Suppressor macrophage treated with lipopolysaccharide for 4 hours (primary cell): Measurements from ENCODE around the gene ZBTB20.

Experiments used
- DNase-seq: peaks from one replicate; pipeline ENCODE4 v3.0.0-alpha.2; 2020

The ZBTB20 gene

DNA sequence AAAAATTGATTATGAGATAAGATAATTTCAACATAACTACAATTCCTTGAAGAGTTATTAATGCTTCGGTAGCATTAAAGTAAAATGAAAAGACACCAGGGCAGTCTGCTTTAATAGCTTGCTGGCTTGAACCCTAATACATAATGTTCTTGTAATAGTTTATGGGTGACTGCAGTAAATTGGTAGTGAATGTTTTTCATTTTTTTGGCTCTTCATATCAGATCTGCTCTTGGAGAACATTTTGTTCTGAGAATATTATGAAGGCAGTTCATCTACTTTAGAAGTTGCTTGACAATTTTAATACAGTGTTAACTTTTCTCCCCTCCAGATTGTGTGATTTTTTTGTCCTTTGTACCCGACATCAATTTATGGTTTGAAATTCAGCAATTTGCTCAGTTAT is 128.4 kb downstream of the ZBTB20 start:
- no peak for DNase-seq

DNA sequence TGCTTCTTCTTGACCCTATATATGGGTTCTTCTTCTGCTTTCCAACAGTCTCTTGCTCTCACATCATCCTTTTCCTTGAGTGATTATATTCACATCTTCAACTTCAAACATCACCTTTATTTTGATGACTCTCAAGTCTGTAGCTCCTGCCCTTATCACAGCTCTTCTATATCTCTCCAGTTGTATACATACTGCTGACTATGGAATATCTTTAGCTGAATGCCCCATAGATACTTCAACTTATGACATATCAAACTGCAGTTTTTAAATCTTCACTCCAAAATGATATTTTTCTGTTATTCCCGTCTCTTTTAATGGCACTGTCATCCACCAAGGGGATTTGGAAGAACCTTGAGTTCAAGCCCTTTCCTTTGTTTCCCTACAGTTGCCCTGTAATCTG is 139.1 kb downstream of the ZBTB20 start:
- no peak for DNase-seq

DNA sequence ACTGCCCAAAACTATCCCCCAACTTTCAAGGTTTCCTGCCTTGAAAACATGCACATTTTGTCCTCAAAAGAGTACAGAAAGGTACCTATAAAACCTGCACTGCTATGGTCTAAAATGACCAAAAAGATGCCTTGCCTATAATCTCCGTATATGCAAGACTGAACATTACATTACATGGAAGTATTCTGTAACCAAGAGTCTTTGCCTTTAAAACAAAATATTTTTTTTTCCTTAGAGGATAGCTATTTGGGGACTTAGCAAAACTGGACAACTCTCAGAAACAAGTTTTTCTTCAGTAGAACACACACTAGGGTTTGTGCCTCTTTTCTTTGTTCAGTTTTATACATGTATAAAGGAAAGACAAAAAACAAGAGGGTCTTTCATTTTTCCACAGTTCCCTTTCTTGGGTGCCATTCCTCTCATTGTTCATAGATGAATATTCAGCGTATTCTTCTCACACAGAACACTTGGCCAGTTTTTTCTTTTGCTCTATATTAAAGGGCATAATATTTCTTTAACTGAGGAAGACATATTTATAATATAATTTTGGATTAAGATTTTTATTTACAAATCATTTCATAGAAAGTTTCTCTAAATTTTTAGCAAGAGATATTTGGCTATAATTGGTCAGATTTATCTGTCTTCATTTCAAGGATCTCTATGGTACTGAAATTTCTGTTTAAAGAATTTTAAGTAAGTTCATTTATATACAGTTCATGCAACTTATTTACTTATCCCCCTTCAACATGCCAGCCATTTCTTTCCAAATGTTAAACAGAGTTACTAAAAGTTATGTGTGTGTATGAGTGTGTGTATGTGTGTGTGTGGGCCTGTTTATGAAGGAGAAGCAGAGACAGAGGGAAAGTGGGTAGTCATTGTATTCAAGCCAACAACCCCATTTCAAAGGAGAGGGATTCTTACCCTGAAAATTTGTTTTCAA is 142.6 kb downstream of the ZBTB20 start:
- no peak for DNase-seq

DNA sequence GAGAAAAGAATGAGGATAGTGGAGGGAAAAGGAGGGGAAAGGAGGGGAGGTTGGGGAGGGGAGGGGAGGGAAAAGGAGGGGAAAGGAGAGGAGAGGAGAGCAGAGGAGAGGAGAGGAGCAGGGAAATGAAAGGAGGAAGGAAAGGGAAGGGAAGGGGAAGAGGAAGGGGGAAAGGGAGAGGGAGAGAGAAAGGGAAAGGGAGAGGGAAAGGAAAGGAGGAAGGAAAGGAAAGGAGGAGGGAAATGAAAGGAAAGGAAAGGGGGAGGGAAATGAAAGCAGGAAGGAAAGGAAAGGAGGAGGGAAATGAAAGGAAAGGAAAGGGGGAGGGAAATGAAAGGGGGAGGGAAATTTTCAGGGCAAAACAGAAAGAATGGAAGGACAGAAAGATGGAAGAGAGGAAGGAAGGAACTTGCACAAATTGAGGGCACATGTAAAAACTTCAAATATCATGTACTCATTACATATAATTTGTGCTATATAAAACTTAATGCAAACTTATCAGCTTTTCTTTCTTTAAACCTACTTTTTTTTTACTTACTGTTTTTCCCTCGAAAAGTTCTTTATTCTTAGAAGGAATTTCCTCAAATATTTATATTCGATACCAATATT is 148.0 kb downstream of the ZBTB20 start:
- DNase-seq, result no peak

DNA sequence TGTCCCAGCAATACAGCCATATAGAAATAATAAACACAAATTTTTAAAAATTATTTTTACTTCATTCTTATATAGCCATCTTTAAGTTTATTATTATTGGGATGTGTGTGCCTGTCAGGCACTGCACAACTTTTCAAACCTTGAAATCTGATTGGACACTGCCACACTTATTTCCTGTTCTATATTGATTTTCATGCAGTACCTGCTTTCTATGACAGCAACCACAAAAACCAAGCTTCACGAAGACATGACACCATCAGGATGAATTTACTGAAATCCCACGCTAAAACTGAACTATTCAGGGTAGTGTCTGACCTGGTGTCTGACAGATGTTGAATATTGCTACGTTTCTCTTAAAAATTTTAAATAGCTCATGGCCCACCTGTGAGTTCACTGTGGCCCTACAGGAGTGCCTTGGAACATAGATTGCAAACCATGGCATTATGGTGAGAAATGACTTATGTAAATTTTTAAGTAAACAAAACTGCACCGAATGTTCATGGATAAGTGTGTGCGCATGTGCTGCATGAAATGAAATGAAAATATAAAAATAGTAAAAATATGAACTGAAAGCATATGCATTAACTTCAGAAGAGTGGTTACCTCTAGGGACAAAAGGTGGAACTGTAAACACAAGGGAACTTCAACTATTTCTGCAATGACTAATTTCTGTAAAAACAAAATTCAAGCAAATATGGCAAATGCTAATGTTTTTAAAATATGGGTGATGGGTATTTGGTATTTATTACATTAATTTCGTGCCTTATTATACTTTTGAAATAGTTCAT is 152.3 kb downstream of the ZBTB20 start:
- DNase-seq, result no peak

DNA sequence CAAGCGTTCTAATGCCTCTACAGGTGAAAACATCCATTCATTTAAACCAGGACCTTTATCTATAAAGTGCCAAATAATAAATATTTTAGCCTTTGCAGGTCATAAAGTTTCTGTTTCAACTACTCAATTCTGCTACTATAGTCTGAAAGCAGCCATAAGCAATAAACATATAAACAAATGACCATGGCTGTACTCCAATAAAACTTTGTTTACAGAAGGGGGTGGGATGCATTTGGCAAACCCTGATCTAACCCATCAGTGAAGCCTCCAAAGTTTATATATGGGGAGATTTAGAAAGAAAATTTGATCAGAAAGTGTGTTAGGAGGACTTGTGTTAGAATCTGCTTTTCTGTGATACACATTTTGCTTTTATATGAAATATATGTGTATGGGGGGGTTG is 161.3 kb downstream of the ZBTB20 start:
- DNase-seq, result no peak

DNA sequence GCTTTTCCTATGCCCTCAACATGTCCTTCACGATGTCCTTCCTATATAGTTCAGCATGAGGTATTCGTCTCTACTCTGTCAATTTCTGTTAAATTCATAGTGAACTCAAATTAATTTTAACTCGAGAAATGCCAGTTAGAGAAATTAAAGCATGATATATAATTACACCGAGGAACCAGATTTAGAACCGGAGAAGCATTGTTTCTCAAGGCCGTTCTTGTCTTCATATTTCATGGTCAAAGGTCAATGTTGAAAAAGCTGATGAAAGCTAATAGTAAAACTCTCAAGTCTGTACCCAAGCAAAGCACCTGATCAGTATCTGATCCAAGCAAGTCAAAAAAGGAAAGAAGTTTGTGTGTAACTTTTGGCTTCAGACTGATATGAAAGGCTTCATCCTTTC is 163.8 kb downstream of the ZBTB20 start:
- no peak for DNase-seq

DNA sequence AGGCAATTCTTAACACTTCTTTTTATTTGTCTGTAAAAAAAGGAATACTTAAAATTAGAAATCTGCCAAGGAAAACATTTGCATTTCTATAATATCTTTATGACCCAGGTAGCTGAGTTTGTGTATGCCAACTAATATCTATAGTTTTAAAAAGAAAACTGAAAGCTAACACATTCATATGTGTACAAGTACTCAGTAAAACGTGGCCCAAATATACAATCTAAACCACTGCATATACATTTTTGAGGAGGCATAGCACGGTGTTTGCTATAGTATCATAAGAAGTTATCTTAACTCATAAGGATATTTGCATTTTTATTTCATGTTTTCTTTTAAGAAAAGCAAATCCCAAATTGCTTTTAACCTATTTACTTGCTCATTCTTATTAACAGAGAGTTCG is 172.7 kb downstream of the ZBTB20 start:
- no peak for DNase-seq

DNA sequence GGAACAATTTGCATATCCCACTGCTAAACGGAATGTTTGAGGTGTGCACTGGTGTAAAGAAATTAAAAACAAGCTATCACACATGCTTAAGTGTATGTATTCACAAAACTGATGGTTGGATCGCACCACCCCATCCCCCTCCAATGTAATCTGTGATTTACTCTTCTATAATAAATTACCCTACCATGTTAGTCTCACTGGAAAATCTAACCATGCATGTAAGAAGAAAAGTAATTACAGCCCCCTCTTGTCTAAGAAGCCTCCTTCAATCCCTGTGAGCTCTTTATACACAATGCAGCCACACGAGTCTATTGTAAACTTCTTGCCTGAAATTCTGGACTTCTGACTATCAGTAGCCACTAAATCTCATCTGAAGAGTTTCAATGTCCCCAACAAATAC is 173.6 kb downstream of the ZBTB20 start:
- no peak for DNase-seq

DNA sequence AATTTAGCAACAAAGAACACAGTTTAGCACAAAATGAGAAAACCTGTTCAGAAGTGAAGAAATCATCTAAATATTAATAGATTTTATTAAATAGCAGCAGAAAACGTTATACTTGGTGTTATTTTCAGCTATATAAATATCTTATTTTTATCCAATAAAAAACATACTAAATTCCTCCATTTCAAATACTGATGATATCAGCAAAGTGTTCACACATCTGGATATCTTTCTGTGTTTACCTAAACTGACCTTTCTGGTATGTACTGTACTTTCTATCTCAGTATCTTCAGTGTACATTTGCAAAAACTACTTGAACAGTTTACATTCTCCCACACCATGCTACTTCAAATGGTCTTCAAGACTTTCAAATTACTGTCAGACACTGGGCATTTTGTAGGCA is 179.9 kb downstream of the ZBTB20 start:
- no peak for DNase-seq

DNA sequence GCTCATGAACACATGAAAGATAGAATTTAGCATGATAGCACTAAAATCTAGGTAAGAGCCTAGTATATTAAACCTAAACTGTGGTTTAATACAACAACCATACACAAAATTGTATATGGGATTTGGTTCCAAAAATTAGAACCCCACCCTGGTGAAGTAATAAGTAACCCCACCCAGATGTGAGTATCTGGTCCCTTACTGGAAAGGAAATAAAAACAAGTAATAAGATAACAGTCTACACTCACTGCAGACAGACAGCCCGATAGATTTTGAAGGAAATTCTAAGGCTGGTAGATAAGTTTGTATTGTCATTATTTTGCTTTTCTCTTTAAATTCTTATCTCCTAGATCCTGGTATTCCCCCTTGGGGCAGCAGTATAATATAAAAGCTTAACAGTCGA is 184.9 kb downstream of the ZBTB20 start:
- DNase-seq, result no peak

DNA sequence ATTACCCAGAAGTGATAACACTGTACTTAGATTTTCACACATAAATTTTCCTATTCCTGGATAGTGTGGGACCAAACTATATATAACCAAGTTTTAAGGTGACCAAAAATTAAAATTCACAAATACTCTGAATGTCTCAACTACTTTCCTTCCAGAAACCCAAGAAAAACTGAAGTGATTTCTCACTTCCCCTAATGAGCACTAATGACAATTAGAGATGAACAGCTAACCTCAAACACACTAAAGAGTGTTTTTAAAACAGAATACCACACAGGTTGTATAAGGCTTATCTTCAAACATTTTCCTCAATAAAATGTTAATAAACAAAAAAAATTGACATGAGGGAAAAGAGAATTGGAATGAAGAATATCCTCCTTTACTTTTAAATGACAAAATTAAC is 188.2 kb downstream of the ZBTB20 start:
- no peak for DNase-seq

DNA sequence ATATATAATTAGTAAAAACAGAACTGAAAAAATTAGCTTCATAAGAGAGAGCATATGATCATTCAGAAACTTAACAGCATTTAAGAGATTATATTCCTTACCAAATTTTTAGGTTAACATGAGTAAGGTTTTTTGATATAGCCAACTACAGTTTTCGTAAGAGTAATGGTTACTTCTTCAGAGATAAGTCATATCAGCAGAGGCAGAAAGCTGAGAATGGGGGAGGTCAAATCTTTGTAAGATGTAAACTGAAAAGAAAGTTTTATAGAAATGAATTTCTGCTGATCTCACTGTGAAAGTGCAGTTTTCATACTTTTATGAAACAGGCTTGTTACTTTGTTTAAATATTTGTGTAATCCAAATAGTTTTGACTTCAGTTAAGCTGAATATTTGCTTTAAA is 193.3 kb downstream of the ZBTB20 start:
- DNase-seq, result no peak

DNA sequence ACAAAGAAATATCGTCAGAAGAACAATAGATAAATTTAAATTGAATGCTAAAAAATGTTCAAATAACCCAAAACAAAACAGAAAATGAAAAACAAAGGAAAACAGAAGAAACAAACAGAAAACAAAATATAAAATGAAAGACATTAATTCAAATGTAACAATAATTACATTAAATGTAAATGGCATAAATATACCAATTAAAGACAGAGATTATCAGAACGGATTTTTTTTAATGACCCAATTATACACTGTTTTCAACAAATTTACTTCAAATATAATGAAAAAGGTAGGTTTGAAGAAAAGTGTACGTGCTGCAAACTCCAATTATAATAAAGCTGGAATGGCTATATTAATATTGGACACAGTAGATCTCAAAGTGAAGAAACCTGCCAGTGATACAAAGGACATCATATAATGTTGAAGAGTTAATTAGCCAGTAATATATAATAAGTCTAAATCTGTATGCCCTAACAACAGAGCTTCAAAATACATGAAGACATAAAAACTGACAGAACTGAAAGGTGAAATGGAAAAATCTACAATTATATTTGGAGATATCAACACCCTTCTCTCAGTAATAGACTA is 193.8 kb downstream of the ZBTB20 start:
- no peak for DNase-seq

DNA sequence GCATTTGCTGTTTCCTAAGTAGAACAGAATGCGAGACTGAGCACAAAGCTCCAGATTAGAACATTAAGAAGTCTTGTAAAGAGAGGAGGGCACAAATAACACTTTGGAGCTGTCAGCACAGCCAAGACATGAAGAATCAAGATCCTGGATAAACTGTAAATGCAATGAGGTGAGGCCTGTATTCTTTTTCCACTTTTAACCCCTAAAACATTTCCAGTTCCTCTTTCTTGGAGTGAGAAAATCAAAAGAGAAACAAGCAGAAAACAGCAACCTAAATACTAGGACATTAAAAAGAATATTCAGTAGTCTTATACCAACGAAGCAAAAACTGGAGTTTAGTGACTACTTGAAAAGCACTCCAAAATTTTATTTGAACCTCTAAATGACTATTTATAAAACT is 204.3 kb downstream of the ZBTB20 start:
- no peak for DNase-seq

DNA sequence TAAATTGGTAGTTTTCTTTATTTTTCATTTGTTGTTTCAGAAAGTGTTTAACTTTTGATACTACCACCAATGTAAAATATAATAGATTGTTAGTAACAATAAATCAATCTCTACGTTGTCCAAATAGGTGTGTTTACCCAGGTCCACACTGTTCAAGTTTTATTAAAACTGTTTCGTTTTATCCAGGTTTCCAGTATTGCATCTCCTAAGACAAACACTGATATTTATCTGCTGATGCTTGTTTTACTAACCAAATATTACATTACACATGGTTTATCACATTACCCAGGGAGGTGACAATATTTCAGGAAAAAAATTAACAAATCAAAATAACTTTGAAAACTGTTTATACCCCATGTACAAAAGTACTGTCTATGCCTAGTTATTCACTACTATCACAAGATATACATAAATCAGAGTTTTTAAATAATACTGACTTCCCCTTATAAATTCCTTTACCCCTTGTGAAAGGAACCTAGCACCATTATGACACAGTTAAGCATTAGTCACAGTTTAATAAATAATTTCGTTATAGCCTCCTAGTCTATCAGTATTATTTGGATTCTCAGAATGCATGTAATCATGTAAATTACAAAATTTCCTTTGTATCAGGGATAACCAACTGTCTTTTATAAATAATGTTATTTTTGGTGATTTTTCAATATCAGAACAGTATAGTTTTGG is 205.3 kb downstream of the ZBTB20 start:
- no peak for DNase-seq

DNA sequence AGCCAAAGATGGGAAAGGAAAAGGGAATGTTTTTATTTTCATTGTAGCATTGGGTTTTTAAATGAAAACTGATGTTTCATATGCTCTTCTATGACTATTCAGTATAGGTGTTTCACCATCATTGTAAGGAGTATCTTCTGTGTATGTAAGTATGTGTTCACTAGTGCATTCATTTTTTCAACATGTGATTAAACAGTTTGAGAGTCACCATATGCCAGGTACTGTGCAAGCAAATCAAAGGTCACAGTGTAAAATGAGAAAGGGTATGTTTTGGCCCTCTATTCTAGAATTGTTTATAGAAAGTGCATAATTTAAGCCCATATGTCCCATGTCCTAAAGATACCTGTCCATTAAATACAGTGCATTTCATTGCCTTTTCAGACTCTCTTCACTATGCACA is 207.2 kb downstream of the ZBTB20 start:
- no peak for DNase-seq

DNA sequence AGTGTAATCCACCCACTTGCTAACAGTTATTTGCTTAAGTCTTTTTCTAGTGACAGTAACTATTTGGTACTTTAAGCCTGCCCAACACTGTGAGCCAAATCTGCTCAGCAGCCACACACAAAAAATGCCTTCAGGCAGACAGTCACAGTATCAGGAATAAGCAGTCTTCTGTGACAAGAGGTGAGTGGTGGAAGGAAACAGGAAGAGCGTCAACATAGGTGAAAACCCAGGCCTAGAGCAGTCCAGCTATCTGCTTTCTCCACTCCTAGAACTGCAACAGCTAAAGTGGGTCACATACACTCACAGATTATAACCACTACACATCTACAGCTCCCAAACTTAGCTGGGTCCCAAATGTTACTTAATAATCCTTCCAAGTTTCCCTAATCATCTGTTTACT is 213.7 kb downstream of the ZBTB20 start:
- DNase-seq, result no peak

DNA sequence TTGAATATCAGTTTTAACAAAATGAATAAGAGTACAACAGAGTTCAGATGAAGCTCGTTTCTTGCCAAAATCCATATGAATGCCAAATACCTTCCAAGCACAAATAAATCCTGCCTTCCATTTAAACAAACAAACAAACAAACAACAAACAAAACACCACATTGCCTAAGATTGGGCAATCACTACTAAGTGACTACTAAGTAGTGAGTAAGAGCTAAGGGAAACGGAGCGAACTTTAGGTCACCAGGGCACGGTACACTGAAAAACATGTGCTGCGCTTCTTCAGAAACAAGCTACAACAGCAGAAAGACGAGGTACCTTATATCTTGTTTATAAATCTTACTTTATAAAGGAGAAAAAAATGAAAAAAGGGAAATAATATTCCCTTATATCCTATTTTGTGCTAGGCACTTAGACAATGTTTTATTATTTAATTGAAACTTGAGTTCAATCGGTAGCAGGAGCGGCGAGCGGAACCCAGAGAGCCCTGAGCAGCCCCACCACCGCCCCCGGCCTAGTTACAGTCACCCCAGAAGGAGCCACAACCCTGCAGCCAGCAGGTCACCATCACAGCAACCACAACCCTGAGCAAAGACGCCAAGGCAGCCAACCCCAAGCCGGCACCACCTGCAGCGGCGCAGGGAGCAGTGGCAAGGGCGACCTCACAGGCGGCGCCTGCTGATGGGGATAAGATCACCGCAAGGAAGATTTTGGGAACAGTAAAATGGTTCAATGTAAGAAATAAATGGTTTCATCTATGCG is 216.9 kb downstream of the ZBTB20 start:
- no peak for DNase-seq

DNA sequence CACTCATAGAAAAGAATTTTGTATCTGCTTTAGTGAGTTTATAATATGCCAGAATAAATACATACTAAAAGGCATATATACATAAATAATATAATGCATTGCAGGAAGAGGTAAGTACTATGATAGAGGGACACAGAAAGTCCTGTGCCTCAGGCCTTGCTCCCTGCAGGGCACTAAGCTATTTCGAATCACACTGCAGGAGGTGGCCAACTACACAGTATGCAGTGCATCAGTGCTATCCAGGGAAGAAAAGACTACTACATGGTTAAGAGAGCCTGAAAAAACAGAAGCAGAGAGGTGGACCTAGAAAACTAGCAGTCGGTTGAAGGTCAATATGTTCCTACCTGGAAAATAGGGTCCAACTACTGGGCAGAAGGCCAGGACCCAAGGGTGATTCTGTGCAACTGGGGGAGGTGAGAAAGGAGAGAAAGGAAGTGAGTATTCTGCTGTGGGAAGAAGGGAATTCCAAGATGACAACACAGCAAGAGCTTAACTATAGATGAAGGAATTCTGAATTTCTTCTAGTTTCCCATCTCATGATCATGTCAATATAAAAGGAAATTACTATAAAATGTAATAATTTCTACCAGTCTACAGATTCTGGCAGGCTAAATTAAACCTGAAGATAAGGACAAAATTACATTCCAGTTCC is 218.0 kb downstream of the ZBTB20 start:
- no peak for DNase-seq

DNA sequence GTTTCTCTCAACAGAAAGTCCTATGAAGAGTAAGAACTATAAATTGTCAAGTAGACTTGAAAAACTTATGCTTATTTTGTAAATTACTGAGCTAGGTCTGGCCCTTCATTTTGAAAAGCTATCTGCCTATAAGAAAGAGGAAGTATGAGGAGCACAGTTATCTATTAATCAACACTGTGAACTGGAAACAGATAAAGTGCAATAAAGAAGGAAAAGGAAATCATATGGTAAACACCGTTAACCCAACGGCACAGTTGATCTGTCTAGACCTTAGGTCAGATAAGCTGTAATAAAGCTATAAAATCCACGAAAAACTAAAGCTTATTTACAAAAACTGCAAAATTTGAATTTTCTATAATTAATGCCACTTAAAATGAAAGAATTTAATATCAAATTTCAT is 242.5 kb downstream of the ZBTB20 start:
- DNase-seq, result no peak

DNA sequence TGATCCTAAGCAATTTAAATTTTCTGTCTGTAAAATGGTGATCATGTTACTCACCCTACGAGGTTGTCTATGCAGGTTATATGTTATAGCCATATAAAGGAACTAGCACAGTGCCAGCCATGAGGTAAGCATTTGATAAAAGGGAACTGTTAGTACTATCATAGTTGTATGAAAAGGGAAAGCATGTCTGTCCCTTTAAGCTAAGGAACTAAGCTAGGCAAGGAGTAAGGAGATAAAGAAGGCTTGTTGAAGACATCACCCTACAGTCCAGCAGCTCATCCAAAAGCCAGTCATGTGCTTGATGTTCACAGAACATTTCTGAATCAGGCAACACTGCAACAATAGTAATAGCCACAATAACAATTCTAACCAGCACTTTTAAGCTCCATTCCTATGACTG is 243.9 kb downstream of the ZBTB20 start:
- DNase-seq, result peak; percentile 4
